Mammary epithelial cell (primary cell): Measurements from ENCODE around the gene SH3TC1.

Experiments used
- CTCF ChIP-seq, 2 donors: IDR thresholded peaks in 1 of 2; conservative IDR thresholded peaks in 1 of 2; 2 replicates each; pipeline ENCODE4 v1.5.1; 2011 to 2012; ENCODE audit warnings: inconsistent platforms in 2 of 2, low read length in 2 of 2, mild to moderate bottlenecking in 2 of 2, control low read depth in 1 of 2, low read depth in 1 of 2; ENCODE audit not compliant: insufficient read depth in 1 of 2; ENCODE audit errors: extremely low read depth in 1 of 2
- EZH2 ChIP-seq: IDR thresholded peaks from 2 replicates; pipeline ENCODE4 v1.6.1; 2012; ENCODE audit warnings: low read length, inconsistent platforms, borderline replicate concordance

GRCh38 chr4:8259743-8260430 lies 60.8 kb downstream of the SH3TC1 start:
- TF ChIP-seq CTCF (conservative IDR thresholded peaks at IDR 0.05 in 1 of 2, IDR thresholded peaks at IDR 0.05 in 1 of 2; ENCODE audit: extremely low read depth in 1 of 2, insufficient read depth in 1 of 2, low read depth in 1 of 2, low read length in 2 of 2) (no peak), EZH2 (no peak)
